Body of pancreas (tissue), 4 donors: ENCODE data around the gene ANP32B.

Source experiments
- CTCF ChIP-seq, 7 experiments: fragments of 450-650 bp in 4 of 7; fragments of 200-600 bp in 3 of 7; sonication (generic) in 3 of 7; IDR thresholded peaks; one replicate each; pipeline ENCODE4 v1.5.1; 2016 to 2019; ENCODE audit warnings: antibody characterized with exemption in 7 of 7
- POLR2A ChIP-seq, 3 donors: fragments of 450-650 bp; IDR thresholded peaks; one replicate each; pipeline ENCODE4 v1.6.1; 2016; ENCODE audit warnings: antibody characterized with exemption in 3 of 3, mild to moderate bottlenecking in 2 of 3

DNA sequence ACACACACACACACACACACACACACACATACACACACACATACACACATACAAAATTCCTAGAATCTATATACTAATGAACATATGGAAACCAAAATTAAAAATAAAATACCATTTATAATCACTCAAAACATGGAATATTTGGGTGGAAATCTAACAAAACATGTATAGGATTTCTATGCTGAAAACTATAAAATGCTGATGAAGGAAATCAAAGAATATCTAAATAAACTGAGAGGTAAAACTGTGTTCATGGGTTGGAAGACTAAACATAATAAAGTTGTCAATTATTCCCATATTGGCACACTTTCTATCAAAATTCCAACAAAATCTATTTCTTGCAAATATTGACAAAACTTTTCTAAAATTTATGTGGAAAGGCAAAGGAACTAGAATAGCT, 48.0 kb downstream of the ANP32B start:
- TF ChIP-seq CTCF (IDR thresholded peaks at IDR 0.05) (no peak), POLR2A (IDR thresholded peaks at IDR 0.05) (no peak)
